Smooth muscle cell (in vitro differentiated cells): ENCODE data around the gene ADGRF1. TPM values are rescaled to one million over a fixed set of nuclear protein-coding genes. Genes with fewer than 3 reads are reported as not detected.

Experiments
- DNase-seq: peaks from one replicate; lab custom pipeline; 2025; ENCODE audit not compliant: unreplicated experiment; lab: John Stamatoyannopoulos, UW
- H2AFZ ChIP-seq: fragments of 200-600 bp; sonication (generic); 2 replicates; pipeline ENCODE4 v1.6.0; 2016; ENCODE audit warnings: antibody characterized with exemption, low read depth, mild to moderate bottlenecking
- H3F3A ChIP-seq: fragments of 200-600 bp; sonication (generic); 2 replicates; pipeline ENCODE4 v1.6.0; 2017; ENCODE audit warnings: antibody characterized with exemption, low read depth
- H3K27ac ChIP-seq: fragments of 200-600 bp; sonication (generic); 2 replicates; pipeline ENCODE4 v1.5.1; 2016; ENCODE audit warnings: low read depth, mild to moderate bottlenecking
- H3K27me3 ChIP-seq: fragments of 200-600 bp; sonication (generic); 2 replicates; pipeline ENCODE4 v1.6.1; 2016; ENCODE audit warnings: low read depth, mild to moderate bottlenecking
- H3K36me3 ChIP-seq: fragments of 200-600 bp; sonication (generic); 2 replicates; pipeline ENCODE4 v1.5.1; 2016; ENCODE audit warnings: low read depth
- H3K4me1 ChIP-seq: fragments of 200-600 bp; sonication (generic); 2 replicates; pipeline ENCODE4 v1.5.1; 2016; ENCODE audit warnings: low read depth
- H3K4me2 ChIP-seq: fragments of 200-600 bp; sonication (generic); 2 replicates; pipeline ENCODE4 v1.6.0; 2016; ENCODE audit warnings: mild to moderate bottlenecking
- H3K4me3 ChIP-seq: fragments of 200-600 bp; sonication (generic); 2 replicates; pipeline ENCODE4 v1.5.1; 2016; ENCODE audit warnings: mild to moderate bottlenecking
- H3K79me2 ChIP-seq: fragments of 200-600 bp; sonication (generic); 2 replicates; pipeline ENCODE4 v1.6.0; 2016; ENCODE audit warnings: low read depth, mild to moderate bottlenecking
- H3K9ac ChIP-seq: fragments of 200-600 bp; sonication (generic); 2 replicates; pipeline ENCODE4 v1.6.0; 2016; ENCODE audit warnings: low read depth
- H3K9me3 ChIP-seq: fragments of 200-600 bp; sonication (generic); replicated peaks from 2 replicates; pipeline ENCODE4 v1.5.1; 2016; ENCODE audit warnings: low read depth
- H4K20me1 ChIP-seq: fragments of 200-600 bp; sonication (generic); 2 replicates; pipeline ENCODE4 v1.6.0; 2016; ENCODE audit warnings: low read depth
- WGBS: methylation state at CpG from one replicate; pipeline ENCODE4 v1.1.7; 2016; ENCODE audit warnings: low lambda C conversion rate; 5-methylcytosine and 5-hydroxymethylcytosine counted together
- polyA plus RNA-seq: library from polyadenylated mRNA; unstranded; fragments of >200 nt; fragmentation: Nextera tagmentation; extraction: Ambion mirVana; gene quantifications from 2 replicates; pipeline ENCODE4 v1.2.1, GENCODE V29; 2016
- total RNA-seq: library from RNA; depleted of rRNA; stranded (reverse); fragments of >200 nt; gene quantifications from 2 replicates; pipeline ENCODE4 v1.2.3, GENCODE V29; 2014
- TF ChIP-seq, protein P1 (sequence below): fragments of 200-600 bp; sonication (generic); IDR thresholded peaks from 2 replicates; pipeline ENCODE4 v1.5.1; 2017; ENCODE audit warnings: borderline replicate concordance, mild to moderate bottlenecking, antibody characterized with exemption; ENCODE audit not compliant: insufficient read depth, poor library complexity, severe bottlenecking

ADGRF1 gene
- total and polyA plus RNA-seq, 2 experiments from 2014 or later: not detected

GRCh38 chr6:46961711-46962110 lies 80.4 kb downstream of the ADGRF1 start:
- H3K36me3 ChIP-seq: no peaks in the 10 kb centered on the region
- 96% methylated on average over 5 of the region's 5 CpGs for WGBS

GRCh38 chr6:46961232-46961631 lies 80.9 kb downstream of the ADGRF1 start:
- Histone ChIP-seq H2AFZ (no peak overlapping the region), H3K9me3 (no peaks in the 10 kb centered on the region), H4K20me1 (no peaks in the 10 kb centered on the region), H3F3A (no peaks in the 10 kb centered on the region), H3K36me3 (no peaks in the 10 kb centered on the region), H3K4me3 (no peak overlapping the region), H3K4me1 (peaks cover 7% of the 10 kb centered on the region), H3K4me2 (no peak overlapping the region), H3K27ac (no peak overlapping the region), H3K79me2 (no peaks in the 10 kb centered on the region), H3K27me3 (no peaks in the 10 kb centered on the region), H3K9ac (no peak overlapping the region)
- no peak for DNase-seq
- TF ChIP-seq, protein P1, sequence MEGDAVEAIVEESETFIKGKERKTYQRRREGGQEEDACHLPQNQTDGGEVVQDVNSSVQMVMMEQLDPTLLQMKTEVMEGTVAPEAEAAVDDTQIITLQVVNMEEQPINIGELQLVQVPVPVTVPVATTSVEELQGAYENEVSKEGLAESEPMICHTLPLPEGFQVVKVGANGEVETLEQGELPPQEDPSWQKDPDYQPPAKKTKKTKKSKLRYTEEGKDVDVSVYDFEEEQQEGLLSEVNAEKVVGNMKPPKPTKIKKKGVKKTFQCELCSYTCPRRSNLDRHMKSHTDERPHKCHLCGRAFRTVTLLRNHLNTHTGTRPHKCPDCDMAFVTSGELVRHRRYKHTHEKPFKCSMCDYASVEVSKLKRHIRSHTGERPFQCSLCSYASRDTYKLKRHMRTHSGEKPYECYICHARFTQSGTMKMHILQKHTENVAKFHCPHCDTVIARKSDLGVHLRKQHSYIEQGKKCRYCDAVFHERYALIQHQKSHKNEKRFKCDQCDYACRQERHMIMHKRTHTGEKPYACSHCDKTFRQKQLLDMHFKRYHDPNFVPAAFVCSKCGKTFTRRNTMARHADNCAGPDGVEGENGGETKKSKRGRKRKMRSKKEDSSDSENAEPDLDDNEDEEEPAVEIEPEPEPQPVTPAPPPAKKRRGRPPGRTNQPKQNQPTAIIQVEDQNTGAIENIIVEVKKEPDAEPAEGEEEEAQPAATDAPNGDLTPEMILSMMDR: no peak

More at GRCh38 chr6:46961711-46962110, 80.4 kb downstream of the ADGRF1 start:
- no peak overlapping the region for H2AFZ ChIP-seq
- H3K9me3 ChIP-seq: no peaks in the 10 kb centered on the region
- H3K4me3 ChIP-seq: no peak overlapping the region
- H3K79me2 ChIP-seq: no peaks in the 10 kb centered on the region
- no peaks in the 10 kb centered on the region for H3K27me3 ChIP-seq
- no peak for DNase-seq
- TF ChIP-seq, protein P1: no peak
- no peak overlapping the region for H3K4me2 ChIP-seq
- H3F3A ChIP-seq: no peaks in the 10 kb centered on the region
- H4K20me1 ChIP-seq: no peaks in the 10 kb centered on the region
- no peak overlapping the region for H3K9ac ChIP-seq
- H3K27ac ChIP-seq: no peak overlapping the region
- peaks cover 7% of the 10 kb centered on the region for H3K4me1 ChIP-seq

GRCh38 chr6:46959419-46959818 lies 82.7 kb downstream of the ADGRF1 start:
- TF ChIP-seq, protein P1: no peak

GRCh38 chr6:46956409-46956808 lies 85.7 kb downstream of the ADGRF1 start:
- Histone ChIP-seq H3F3A (no peaks in the 10 kb centered on the region), H3K9ac (no peak overlapping the region), H3K79me2 (no peaks in the 10 kb centered on the region), H3K4me1 (no peaks in the 10 kb centered on the region), H3K27me3 (no peaks in the 10 kb centered on the region), H2AFZ (no peak overlapping the region), H3K27ac (no peak overlapping the region), H4K20me1 (no peaks in the 10 kb centered on the region), H3K36me3 (no peaks in the 10 kb centered on the region), H3K4me2 (no peak overlapping the region), H3K4me3 (no peak overlapping the region), H3K9me3 (no peaks in the 10 kb centered on the region)
- 96% methylated on average over 6 of the region's 6 CpGs for WGBS
- DNase-seq: no peak
- TF ChIP-seq, protein P1: no peak

More at GRCh38 chr6:46959419-46959818, 82.7 kb downstream of the ADGRF1 start:
- H3F3A ChIP-seq: no peaks in the 10 kb centered on the region
- no peaks in the 10 kb centered on the region for H3K79me2 ChIP-seq
- no peaks in the 10 kb centered on the region for H3K36me3 ChIP-seq
- DNase-seq: no peak
- no peaks in the 10 kb centered on the region for H4K20me1 ChIP-seq
- no peak overlapping the region for H3K9ac ChIP-seq
- no peak overlapping the region for H3K4me2 ChIP-seq
- H3K4me1 ChIP-seq: peaks cover 7% of the 10 kb centered on the region
- H3K4me3 ChIP-seq: no peak overlapping the region
- no peak overlapping the region for H2AFZ ChIP-seq
- no peaks in the 10 kb centered on the region for H3K27me3 ChIP-seq
- H3K9me3 ChIP-seq: no peaks in the 10 kb centered on the region
- no peak overlapping the region for H3K27ac ChIP-seq
